Stimulated activated CD8-positive, alpha-beta memory T cell treated with anti-CD3 and anti-CD28 coated beads, Interleukin-12 subunit alpha, Interleukin-12 subunit beta, amount 100 ng/mL, for 1 hour (primary cell): ENCODE measurements around the gene PTCD2.
"Not testable (repeated sequence)": the region's sequence is repeated elsewhere in the genome, so short reads cannot be mapped to it uniquely, and the experiment has no call there.

Experiments
- DNase-seq: peaks from one replicate; pipeline ENCODE4 v3.0.0-alpha.2; 2020; ENCODE audit warnings: low read depth

PTCD2 gene

GRCh38 chr5:72379936-72380335, 59.8 kb downstream of the PTCD2 start:
- no peak for DNase-seq

- DNase-seq, result no peak
Measured at GRCh38 chr5:72380492-72381274, 60.5 kb downstream of the PTCD2 start.

- no peak for DNase-seq
Measured at GRCh38 chr5:72383280-72383679, 63.1 kb downstream of the PTCD2 start.

GRCh38 chr5:72383726-72384125, 63.6 kb downstream of the PTCD2 start:
- DNase-seq, result no peak

DNA sequence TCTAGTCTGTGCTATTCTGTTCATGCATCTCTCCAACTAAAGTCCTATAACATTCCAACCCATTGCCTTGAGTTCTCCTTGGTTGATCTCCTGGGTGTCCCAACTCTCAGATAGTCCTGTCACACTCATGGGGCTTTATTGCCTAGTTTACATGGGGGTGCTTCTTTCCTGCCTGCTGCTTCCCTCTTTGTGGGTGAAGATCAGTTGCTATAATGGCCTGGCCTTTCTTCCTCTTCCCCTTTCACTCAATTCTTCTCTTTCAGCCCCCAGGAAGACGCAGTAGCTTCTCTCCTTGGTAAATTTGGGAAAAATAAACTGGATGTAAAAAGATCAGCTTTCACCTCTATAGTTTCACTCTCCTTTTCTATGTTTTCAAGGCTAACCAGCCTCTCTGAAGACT, 66.5 kb downstream of the PTCD2 start:
- DNase-seq, result no peak

GRCh38 chr5:72387985-72388384, 67.8 kb downstream of the PTCD2 start:
- DNase-seq, result no peak

GRCh38 chr5:72388646-72389045, 68.5 kb downstream of the PTCD2 start:
- no peak for DNase-seq

DNA sequence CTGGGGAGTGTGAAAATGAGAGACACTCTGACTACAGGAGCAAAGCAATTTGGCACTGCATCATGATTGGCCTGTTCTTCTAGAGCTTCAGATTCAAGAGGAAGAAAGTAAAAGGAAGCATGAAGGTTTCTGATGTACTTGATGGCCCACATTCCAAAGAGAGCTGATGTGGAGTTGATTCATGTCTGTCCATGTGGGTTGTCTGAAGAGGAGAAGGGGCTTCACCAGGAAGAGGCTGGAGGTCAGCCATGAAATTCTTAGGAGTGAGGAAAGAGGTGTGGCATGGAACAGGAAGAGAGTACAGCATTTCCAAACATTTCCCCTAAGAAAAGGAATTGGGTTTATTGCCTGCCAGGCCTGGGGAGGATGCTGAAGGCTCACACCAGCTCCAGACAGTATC, 70.7 kb downstream of the PTCD2 start:
- no peak for DNase-seq

DNA sequence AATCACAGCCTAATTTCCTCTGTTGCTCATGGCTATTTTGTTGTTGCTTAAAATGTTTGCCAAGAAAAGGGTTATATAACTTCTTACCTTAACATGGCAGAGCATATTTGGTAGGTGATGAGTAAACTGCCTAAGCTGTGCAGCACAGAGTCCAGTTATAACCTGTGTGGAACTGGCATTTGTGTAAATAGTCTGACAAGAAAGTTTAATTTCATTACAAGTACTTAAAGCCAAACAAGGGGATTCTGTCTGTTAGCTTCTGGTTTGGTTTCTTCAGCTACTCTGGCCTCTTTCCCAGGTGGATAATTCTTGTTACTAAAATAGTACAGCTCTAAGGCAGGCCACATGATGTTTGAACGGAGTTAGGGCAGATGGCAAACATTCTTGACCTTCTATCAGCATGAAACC, 72.2 kb downstream of the PTCD2 start:
- DNase-seq, result no peak

GRCh38 chr5:72393052-72393451, 72.9 kb downstream of the PTCD2 start:
- DNase-seq, result no peak

GRCh38 chr5:72394688-72395087, 74.5 kb downstream of the PTCD2 start:
- DNase-seq, result no peak

DNA sequence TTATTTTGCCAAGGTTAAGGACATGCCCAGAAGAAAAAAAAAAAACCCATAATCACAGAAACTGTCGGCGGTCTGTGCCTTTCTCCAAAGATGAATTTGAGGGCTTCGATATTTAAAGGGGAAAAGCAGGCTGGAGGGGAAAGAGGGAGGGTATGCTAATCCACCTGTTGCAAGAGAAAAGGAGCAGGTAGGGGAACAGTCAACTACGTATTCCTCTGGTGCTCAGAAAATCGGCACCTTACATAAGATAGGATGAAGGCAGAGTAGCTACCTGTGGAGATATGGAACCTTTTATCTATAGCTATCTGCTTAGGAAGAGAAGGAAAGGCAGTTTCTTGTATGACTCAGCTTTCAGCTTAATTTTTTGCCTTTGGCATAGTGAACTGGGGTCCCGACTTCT, 77.7 kb downstream of the PTCD2 start:
- no peak for DNase-seq

- DNase-seq, result no peak
Measured at GRCh38 chr5:72400950-72401349, 80.8 kb downstream of the PTCD2 start.

DNA sequence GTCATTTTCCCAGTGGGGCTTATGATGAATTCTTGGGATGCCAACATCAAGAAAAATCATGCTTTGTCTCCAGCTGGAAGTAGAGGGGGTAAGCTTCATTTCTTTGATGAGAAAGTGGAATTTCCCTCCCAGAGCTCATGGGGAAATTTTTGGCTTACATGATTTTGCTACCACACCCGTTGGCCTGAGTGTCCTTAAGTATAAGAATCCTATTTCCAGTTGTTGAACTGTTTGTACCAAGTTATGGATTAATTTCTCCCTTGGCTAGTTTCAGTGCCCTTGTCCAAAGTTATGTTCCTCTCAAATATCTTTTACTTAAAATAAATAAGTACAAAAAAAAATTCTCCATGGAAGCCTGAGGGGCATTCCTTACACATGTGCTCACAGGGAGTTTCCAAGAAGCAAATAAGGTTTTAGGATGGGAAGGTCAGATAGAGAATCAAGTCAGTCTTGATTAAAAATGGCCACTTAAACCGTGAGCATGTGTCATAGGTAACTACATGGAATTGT, 82.3 kb downstream of the PTCD2 start:
- no peak for DNase-seq

- no peak for DNase-seq
Measured at GRCh38 chr5:72402959-72403628, 82.9 kb downstream of the PTCD2 start.

GRCh38 chr5:72404771-72405170, 84.6 kb downstream of the PTCD2 start:
- not testable (repeated sequence) for DNase-seq

GRCh38 chr5:72407078-72407477, 86.9 kb downstream of the PTCD2 start:
- no peak for DNase-seq

DNA sequence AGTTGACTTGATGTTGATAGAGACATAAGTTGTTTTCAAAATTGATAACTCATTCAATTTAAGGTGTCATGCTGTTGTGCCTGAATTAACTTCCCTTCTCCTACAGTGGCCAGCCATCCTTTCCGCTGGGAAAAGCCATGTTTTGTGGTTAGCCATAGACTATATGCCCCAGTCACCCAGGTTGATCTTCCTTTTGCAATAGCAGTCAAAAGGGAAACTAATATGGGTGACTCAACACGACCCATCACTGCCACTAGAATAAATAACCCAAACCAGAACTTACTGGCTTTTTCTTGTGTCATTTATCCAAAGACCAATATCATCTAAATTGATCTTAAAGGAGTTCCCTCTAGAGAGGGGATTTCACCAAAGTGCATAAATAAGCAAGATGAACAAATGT, 87.4 kb downstream of the PTCD2 start:
- DNase-seq, result no peak

DNA sequence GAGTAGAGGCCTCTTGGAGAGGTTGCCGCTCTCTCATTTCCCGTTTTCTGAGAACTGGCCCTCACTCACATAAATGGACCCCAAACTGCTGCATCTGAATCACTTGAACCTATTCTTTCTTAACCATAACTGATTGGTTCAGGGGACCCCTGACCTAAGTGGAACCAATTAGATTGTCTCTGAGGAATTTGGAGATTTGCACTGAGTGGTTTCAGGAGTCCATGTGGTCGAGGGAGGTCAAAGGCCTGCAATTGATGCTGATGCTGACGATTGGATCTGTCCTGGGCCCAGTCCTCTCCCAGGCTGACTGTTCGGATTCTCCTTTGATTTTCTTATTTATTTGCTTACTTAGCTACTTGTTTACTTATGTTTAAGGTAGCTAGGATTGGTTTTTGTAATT, 88.0 kb downstream of the PTCD2 start:
- DNase-seq, result no peak

DNA sequence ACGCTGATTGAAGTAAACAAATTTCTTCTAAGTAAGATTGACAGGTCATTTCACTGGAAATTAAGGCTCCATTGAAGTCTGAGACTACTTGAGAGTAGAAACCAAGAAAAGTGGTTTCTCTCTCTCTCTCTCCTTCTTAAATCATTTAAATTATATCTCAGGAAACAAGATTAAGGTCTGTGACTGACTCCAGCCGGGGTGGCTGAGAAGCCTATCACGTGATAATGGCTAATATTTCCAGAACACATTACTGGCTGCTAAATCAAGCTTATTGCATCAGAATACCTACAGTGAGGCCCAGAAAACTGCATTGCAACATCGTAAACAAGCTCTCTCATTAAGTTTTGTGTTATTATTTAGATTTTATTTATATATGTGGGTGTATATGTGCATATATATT, 88.4 kb downstream of the PTCD2 start:
- DNase-seq, result no peak

DNA sequence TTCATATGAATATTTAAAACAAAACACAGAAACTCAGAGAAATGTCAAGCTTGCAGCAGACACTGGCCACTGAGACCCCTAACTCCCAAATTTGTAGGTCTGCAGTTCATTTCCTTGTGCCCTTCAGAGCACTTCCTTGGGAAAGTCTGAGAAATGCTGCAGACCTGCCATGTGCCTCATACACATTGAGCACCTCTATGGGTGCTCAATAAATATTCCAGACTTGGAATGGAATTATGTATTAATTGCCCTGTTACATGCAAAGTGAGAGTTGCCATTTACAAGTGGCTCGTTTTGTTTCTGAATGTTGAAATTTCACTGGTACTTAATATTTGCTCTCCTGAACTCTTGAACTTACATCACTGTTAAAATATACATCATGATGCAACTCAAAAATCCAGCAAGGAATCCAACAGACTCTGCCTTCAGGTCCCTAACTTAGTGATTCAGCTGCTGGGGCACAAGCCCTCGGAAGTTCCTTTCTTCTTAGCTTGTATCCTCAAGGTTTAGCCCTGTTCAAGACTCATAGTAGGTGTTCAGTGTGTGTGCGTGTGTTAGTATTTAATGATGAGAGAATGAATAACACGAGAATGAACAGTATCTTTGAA, 90.6 kb downstream of the PTCD2 start:
- DNase-seq, result no peak

- no peak for DNase-seq
Measured at GRCh38 chr5:72412283-72413055, 92.3 kb downstream of the PTCD2 start.
